CD4-positive, alpha-beta T cell (primary cell): ENCODE results near the gene CEACAM5. TPM values are rescaled to one million over a fixed set of nuclear protein-coding genes. Genes with fewer than 3 reads are reported as not detected.

Experiments
- ATAC-seq: fragments of 200-7000 bp; cut with Tn5 transposase; one replicate; pipeline ENCODE4 v1.10.0; 2022; ENCODE audit warnings: mild to moderate bottlenecking; ENCODE audit not compliant: poor library complexity
- CTCF ChIA-PET: fragments of 350-600 bp; sonication (Branson Sonifier 250); formaldehyde crosslinking; loops from one replicate; lab custom pipeline; 2021; ENCODE audit warnings: antibody characterized with exemption, inconsistent platforms; lab: Charles Lee
- POLR2A ChIA-PET: fragments of 350-600 bp; sonication (Branson Sonifier 250); formaldehyde crosslinking; loops from one replicate; lab custom pipeline; 2021; ENCODE audit warnings: antibody characterized with exemption, inconsistent platforms; lab: Charles Lee
- DNase-seq, 14 experiments: peaks; one replicate each; pipeline ENCODE4 v3.0.0-alpha.2; 2013 to 2020; ENCODE audit warnings: mixed read lengths in 2 of 14
- H3K27ac ChIP-seq, 2 donors: one replicate each; pipeline versions ENCODE4 v1.5.1 to v1.7.0; 2013; ENCODE audit warnings: low read length in 2 of 2, low read depth in 1 of 2, mild to moderate bottlenecking in 1 of 2
- H3K27me3 ChIP-seq, 2 experiments: 1 replicate in 1 of 2; 2 replicates in 1 of 2; pipeline versions ENCODE4 v1.6.1 to v1.7.0; 2013; ENCODE audit warnings: low read length in 2 of 2, control low read depth in 1 of 2, mild to moderate bottlenecking in 1 of 2, moderate library complexity in 1 of 2; ENCODE audit not compliant: insufficient read depth in 2 of 2, control insufficient read depth in 1 of 2
- H3K36me3 ChIP-seq: one replicate; pipeline ENCODE4 v1.6.1; 2013; ENCODE audit warnings: low read length, control low read depth; ENCODE audit not compliant: insufficient read depth
- H3K4me1 ChIP-seq: one replicate; pipeline ENCODE4 v1.6.1; 2013; ENCODE audit warnings: low read length, control low read depth; ENCODE audit not compliant: insufficient read depth
- H3K4me3 ChIP-seq: one replicate; pipeline ENCODE4 v1.5.1; 2013; ENCODE audit warnings: mild to moderate bottlenecking, low read length, moderate library complexity
- H3K9me3 ChIP-seq, 2 experiments: 1 replicate in 1 of 2; 2 replicates in 1 of 2; pipeline versions ENCODE4 v1.6.1 to v1.7.0; 2013; ENCODE audit warnings: low read length in 2 of 2, mild to moderate bottlenecking in 2 of 2, control low read depth in 1 of 2, moderate library complexity in 1 of 2; ENCODE audit not compliant: control insufficient read depth in 1 of 2, insufficient read depth in 1 of 2
- H3K27ac Mint-ChIP-seq: one replicate; pipeline ENCODE4 v1.8.0; 2020; ENCODE audit warnings: mixed read lengths
- H3K27me3 Mint-ChIP-seq: one replicate; pipeline ENCODE4 v1.8.0; 2021; ENCODE audit warnings: mixed read lengths
- H3K36me3 Mint-ChIP-seq: one replicate; pipeline ENCODE4 v1.8.0; 2021; ENCODE audit warnings: low read depth, mixed read lengths
- H3K4me1 Mint-ChIP-seq: one replicate; pipeline ENCODE4 v1.8.0; 2021; ENCODE audit warnings: low read depth, mixed read lengths
- H3K4me3 Mint-ChIP-seq: one replicate; pipeline ENCODE4 v1.8.0; 2020; ENCODE audit warnings: mild to moderate bottlenecking, mixed read lengths
- H3K9me3 Mint-ChIP-seq: one replicate; pipeline ENCODE4 v1.8.0; 2020; ENCODE audit warnings: mixed read lengths
- intact Hi-C, 2 experiments: fragments of 100-400 bp; cut with DNase I in 1 of 2; cut with micrococcal nuclease in 1 of 2; formaldehyde crosslinking; loops; one replicate each; pipeline versions ENCODE4 v1.15.1 to v1.9.0; 2023 to 2025; cut with DNase I, micrococcal nuclease
- polyA plus RNA-seq, 2 donors: library from polyadenylated mRNA; unstranded; fragments of 120-200 nt; gene quantifications; one replicate each; pipeline ENCODE4 v1.2.1, GENCODE V29; 2013
- total RNA-seq, 174 experiments: library from RNA in 2 of 174; stranded (reverse) in 2 of 174; gene quantifications; one replicate each; pipeline ENCODE4 v1.2.3 and lab custom pipeline; 2021 to 2026
- TF ChIP-seq, protein P1 (sequence below): fragments of 200-600 bp; IDR thresholded peaks from one replicate; pipeline ENCODE4 v1.8.0; 2022; ENCODE audit warnings: antibody characterized with exemption, mild to moderate bottlenecking

The CEACAM5 gene
- not detected for total RNA-seq
- polyA plus RNA-seq (2013, experiment 1 of 2) = not detected
- not detected for polyA plus RNA-seq (2013, experiment 2 of 2)
- 0 to 0.11 (median 0) reads per million in 172 experiments for total RNA-seq (lab: John Stamatoyannopoulos, UW)

GRCh38 chr19:41708481-41708880, at the start of gene CEACAM5:
TSS of gene CEACAM5 (plus strand) at chr19:41708626. CDS start at chr19:41708732, 106 bp downstream.
- H3K27ac Mint-ChIP-seq = no peak within 1 kb of the TSS
- ChIA-PET CTCF (no interaction called here), POLR2A (no interaction called here)
- no peak within 1 kb of the TSS for H3K4me3 Mint-ChIP-seq
- intact Hi-C loops = loop anchor here in 1 of 2 experiments (5.0 kb wide), 1 partner anchor 66 kb away; no protein-coding TSS in a partner anchor
- H3K4me1 ChIP-seq = peaks cover 8% of the 10 kb centered on the region
- no peaks in the 10 kb centered on the region for H3K9me3 Mint-ChIP-seq
- peaks cover 0 to 14% of the 10 kb centered on the region in 2 experiments for H3K9me3 ChIP-seq
- ATAC-seq (no peak), DNase-seq (no peak)
- no peak within 1 kb of the TSS for H3K4me3 ChIP-seq
- no peaks in the 10 kb centered on the region for H3K36me3 Mint-ChIP-seq
- peaks cover 22% of the 10 kb centered on the region in 2 experiments for H3K27me3 ChIP-seq
- H3K27me3 Mint-ChIP-seq = peaks cover 66% of the 10 kb centered on the region
- no peaks in the 10 kb centered on the region for H3K4me1 Mint-ChIP-seq
- no peak within 1 kb of the TSS for H3K27ac ChIP-seq
- TF ChIP-seq, protein P1, sequence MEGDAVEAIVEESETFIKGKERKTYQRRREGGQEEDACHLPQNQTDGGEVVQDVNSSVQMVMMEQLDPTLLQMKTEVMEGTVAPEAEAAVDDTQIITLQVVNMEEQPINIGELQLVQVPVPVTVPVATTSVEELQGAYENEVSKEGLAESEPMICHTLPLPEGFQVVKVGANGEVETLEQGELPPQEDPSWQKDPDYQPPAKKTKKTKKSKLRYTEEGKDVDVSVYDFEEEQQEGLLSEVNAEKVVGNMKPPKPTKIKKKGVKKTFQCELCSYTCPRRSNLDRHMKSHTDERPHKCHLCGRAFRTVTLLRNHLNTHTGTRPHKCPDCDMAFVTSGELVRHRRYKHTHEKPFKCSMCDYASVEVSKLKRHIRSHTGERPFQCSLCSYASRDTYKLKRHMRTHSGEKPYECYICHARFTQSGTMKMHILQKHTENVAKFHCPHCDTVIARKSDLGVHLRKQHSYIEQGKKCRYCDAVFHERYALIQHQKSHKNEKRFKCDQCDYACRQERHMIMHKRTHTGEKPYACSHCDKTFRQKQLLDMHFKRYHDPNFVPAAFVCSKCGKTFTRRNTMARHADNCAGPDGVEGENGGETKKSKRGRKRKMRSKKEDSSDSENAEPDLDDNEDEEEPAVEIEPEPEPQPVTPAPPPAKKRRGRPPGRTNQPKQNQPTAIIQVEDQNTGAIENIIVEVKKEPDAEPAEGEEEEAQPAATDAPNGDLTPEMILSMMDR = no peak
- no peaks in the 10 kb centered on the region for H3K36me3 ChIP-seq

- no peak overlapping the region for H3K4me3 ChIP-seq
- Mint-ChIP-seq H3K4me1 (no peaks in the 10 kb centered on the region), H3K4me3 (no peak overlapping the region), H3K27me3 (peaks cover 64% of the 10 kb centered on the region), H3K9me3 (peaks cover 15% of the 10 kb centered on the region), H3K36me3 (no peaks in the 10 kb centered on the region), H3K27ac (no peak overlapping the region)
- H3K4me1 ChIP-seq = no peaks in the 10 kb centered on the region
- peaks cover 7 to 20% of the 10 kb centered on the region in 2 experiments for H3K9me3 ChIP-seq
- TF ChIP-seq, protein P1 = no peak
- H3K36me3 ChIP-seq = no peaks in the 10 kb centered on the region
- no peak for ATAC-seq
- H3K27me3 ChIP-seq = peaks cover 16 to 24% of the 10 kb centered on the region in 2 experiments
- intact Hi-C loops = no loop called here
- no peak for DNase-seq
- POLR2A ChIA-PET = no interaction called here
- no peak overlapping the region for H3K27ac ChIP-seq
- CTCF ChIA-PET = interaction anchor here (1.8 kb wide), 1 partner anchor 24 kb away, joined by 6 read pairs; no protein-coding TSS in a partner anchor
These were observed 42.4 kb upstream of the CEACAM5 start for GRCh38 chr19:41666075-41666474.

- CTCF ChIA-PET = no interaction called here
- Histone ChIP-seq H3K27me3 (peaks cover 16 to 37% of the 10 kb centered on the region in 2 experiments), H3K36me3 (no peaks in the 10 kb centered on the region), H3K9me3 (peaks cover 7 to 20% of the 10 kb centered on the region in 2 experiments), H3K27ac (no peak overlapping the region), H3K4me1 (no peaks in the 10 kb centered on the region), H3K4me3 (no peak overlapping the region)
- peaks cover 69% of the 10 kb centered on the region for H3K27me3 Mint-ChIP-seq
- DNase-seq (no peak), ATAC-seq (no peak)
- no peak overlapping the region for H3K27ac Mint-ChIP-seq
- TF ChIP-seq, protein P1 = no peak
- peaks cover 13% of the 10 kb centered on the region for H3K9me3 Mint-ChIP-seq
- POLR2A ChIA-PET = no interaction called here
- intact Hi-C loops = no loop called here
- H3K36me3 Mint-ChIP-seq = no peaks in the 10 kb centered on the region
- no peak overlapping the region for H3K4me3 Mint-ChIP-seq
- no peaks in the 10 kb centered on the region for H3K4me1 Mint-ChIP-seq
These were observed 40.1 kb upstream of the CEACAM5 start for GRCh38 chr19:41668315-41668714.
